Left lung (tissue), 10 donors: ENCODE data around the gene TMEM214. TPM values are rescaled to one million over a fixed set of nuclear protein-coding genes. Genes with fewer than 3 reads are reported as not detected.

ENCODE experiments used
- ATAC-seq: fragments of 200-7000 bp; cut with Tn5 transposase; one replicate; pipeline ENCODE4 v1.9.1; 2020; ENCODE audit warnings: moderate library complexity
- DNase-seq, 4 donors: peaks; one replicate each; pipeline ENCODE4 v3.0.0-alpha.2; 2013 to 2020
- H3K27ac ChIP-seq, 2 donors: fragments of 200-600 bp; sonication (generic) in 1 of 2; one replicate each; pipeline versions ENCODE4 v1.5.0 to v1.8.0; 2020 to 2021
- H3K27me3 ChIP-seq, 2 donors: fragments of 200-600 bp; sonication (generic) in 1 of 2; one replicate each; pipeline versions ENCODE4 v1.5.0 to v1.8.0; 2020 to 2021
- H3K36me3 ChIP-seq, 2 donors: fragments of 200-600 bp; sonication (generic) in 1 of 2; one replicate each; pipeline versions ENCODE4 v1.5.0 to v1.8.0; 2020 to 2021
- H3K4me1 ChIP-seq, 2 donors: fragments of 200-600 bp; one replicate each; pipeline ENCODE4 v1.8.0; 2021
- H3K4me3 ChIP-seq, 2 donors: fragments of 200-600 bp; sonication (generic) in 1 of 2; one replicate each; pipeline versions ENCODE4 v1.5.0 to v1.8.0; 2020 to 2021; ENCODE audit warnings: mild to moderate bottlenecking in 1 of 2
- H3K9me3 ChIP-seq, 2 donors: fragments of 200-600 bp; sonication (generic) in 1 of 2; one replicate each; pipeline versions ENCODE4 v1.5.0 to v1.8.0; 2020 to 2021
- intact Hi-C, 2 donors: fragments of 100-400 bp; cut with DNase I; formaldehyde crosslinking; loops; one replicate each; pipeline versions ENCODE4 v1.11.2 to v1.14.2; 2022
- polyA plus RNA-seq, 6 donors: library from polyadenylated mRNA; unstranded; fragments of 120-200 nt; gene quantifications; one replicate each; pipeline ENCODE4 v1.2.1, GENCODE V29; 2013; ENCODE audit not compliant: insufficient read length in 6 of 6
- total RNA-seq, 2 donors: library from RNA; stranded (reverse); fragmentation: NEBNext Ultra II Directional; extraction: Animal tissue kit (Norgen Biotek cat#: 25700); gene quantifications; one replicate each; pipeline ENCODE4 v1.2.1, GENCODE V29; 2021
- TF ChIP-seq, protein P1 (sequence below), 2 donors: fragments of 200-600 bp; sonication (generic) in 1 of 2; IDR thresholded peaks; one replicate each; pipeline versions ENCODE4 v1.5.0 to v1.8.0; 2021; ENCODE audit warnings: antibody characterized with exemption in 2 of 2
- donor health status: DM: no; HTN: yes; CAD: no.
- donor health status: DM: no; HTN: no; CAD: no.

The TMEM214 gene
- total and polyA plus RNA-seq, 8 donors = 59.8 to 105 (median 73.9) TPM

DNA sequence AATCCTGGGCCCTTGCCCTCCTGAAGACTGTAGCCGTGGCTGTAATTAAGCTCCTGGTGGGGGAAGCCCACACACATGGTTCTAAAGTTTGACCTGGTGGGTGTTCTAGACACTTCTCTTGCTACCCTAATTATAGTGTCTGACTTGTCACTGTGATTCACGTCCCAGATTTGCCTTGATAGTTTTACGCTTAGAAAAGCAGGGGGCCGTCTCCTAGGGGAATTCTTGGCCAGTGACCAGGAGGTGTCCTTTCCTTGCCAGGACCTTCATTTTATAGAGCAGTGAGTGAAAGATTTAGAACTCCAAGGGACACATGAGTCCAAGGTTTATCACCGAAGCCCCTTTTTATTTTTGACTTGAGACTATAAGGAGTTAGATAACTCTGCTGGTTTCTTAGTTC is 9.0 kb downstream of the TMEM214 start:
- Histone ChIP-seq H3K4me3 (no peak overlapping the region), H3K9me3 (no peaks in the 10 kb centered on the region), H3K27ac (no peak overlapping the region), H3K27me3 (no peaks in the 10 kb centered on the region), H3K36me3 (peaks cover 5 to 67% of the 10 kb centered on the region in 2 donors), H3K4me1 (no peaks in the 10 kb centered on the region)
- ATAC-seq (no peak), DNase-seq (no peak)
- intact Hi-C loops = no loop called here
- TF ChIP-seq, protein P1, sequence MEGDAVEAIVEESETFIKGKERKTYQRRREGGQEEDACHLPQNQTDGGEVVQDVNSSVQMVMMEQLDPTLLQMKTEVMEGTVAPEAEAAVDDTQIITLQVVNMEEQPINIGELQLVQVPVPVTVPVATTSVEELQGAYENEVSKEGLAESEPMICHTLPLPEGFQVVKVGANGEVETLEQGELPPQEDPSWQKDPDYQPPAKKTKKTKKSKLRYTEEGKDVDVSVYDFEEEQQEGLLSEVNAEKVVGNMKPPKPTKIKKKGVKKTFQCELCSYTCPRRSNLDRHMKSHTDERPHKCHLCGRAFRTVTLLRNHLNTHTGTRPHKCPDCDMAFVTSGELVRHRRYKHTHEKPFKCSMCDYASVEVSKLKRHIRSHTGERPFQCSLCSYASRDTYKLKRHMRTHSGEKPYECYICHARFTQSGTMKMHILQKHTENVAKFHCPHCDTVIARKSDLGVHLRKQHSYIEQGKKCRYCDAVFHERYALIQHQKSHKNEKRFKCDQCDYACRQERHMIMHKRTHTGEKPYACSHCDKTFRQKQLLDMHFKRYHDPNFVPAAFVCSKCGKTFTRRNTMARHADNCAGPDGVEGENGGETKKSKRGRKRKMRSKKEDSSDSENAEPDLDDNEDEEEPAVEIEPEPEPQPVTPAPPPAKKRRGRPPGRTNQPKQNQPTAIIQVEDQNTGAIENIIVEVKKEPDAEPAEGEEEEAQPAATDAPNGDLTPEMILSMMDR (IDR thresholded peaks at IDR 0.05) = no peak

DNA sequence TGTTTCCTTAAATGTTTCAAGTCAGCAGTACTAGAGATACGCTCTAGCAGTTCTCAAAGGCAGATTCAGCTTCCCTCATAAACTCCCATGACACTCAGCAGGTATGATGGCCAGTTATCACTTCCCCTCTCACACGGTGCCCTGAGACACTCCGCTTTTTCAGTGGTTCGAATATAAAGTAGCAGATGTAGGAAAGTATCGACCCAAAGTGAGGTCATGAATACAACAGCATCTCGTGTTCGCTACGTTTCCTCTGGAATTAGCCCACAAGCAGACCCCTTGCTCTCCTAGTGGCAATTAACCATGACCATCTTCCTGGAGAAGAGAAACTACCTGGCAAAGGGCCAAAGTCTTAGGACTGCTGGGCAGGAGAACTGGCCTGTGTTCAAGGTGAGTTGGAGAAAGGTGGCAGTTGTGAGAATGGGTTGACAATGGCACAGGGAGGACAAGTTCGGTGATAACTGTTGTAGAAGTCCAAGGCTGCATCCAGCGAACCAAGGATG is 9.4 kb downstream of the TMEM214 start:
- peaks cover 5 to 62% of the 10 kb centered on the region in 2 donors for H3K36me3 ChIP-seq
- no peak overlapping the region for H3K27ac ChIP-seq
- intact Hi-C loops = no loop called here
- no peaks in the 10 kb centered on the region for H3K27me3 ChIP-seq
- TF ChIP-seq, protein P1 (IDR thresholded peaks at IDR 0.05) = no peak
- no peaks in the 10 kb centered on the region for H3K4me1 ChIP-seq
- no peak for DNase-seq
- ATAC-seq = no peak
- H3K9me3 ChIP-seq = no peaks in the 10 kb centered on the region
- no peak overlapping the region for H3K4me3 ChIP-seq

DNA sequence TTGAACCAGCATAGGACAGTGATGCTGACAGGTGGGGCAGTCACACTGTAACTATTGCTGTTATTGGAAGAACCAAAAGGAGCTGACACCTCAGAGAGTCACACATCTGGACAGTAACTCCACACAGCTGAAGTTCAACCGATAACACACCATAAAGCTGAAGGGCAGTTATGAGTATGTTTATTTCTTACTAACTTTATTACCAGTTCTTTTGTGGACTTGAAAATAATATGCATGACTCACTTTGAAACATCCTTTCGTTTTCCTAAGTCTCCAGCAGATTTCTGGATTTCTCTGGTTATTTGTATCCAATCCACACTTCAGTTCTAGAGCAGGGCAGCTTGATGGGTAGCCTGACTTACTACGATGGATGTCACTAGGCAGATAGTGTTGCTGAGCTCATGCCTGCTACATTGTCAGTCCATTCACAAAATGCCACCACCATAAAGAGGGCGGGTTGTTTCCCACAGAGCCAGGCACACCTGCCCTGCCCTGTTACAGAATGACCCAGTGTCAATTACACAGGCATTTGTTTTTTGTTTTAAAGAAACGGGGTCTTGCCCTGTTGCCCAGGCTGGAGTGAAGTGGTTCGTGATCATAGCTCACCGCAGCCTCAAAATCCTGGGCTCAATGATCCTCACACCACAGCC is 10.3 kb downstream of the TMEM214 start:
- H3K27me3 ChIP-seq = no peaks in the 10 kb centered on the region
- H3K36me3 ChIP-seq = peaks cover 0 to 53% of the 10 kb centered on the region in 2 donors
- TF ChIP-seq, protein P1 (IDR thresholded peaks at IDR 0.05) = no peak
- H3K4me1 ChIP-seq = no peaks in the 10 kb centered on the region
- no peaks in the 10 kb centered on the region for H3K9me3 ChIP-seq
- intact Hi-C loops = no loop called here
- DNase-seq = no peak
- H3K27ac ChIP-seq = no peak overlapping the region
- H3K4me3 ChIP-seq = no peak overlapping the region
- ATAC-seq = no peak

- H3K4me3 ChIP-seq = peak overlapping the region; percentile 77 to 91
- intact Hi-C loops = no loop called here
- H3K4me1 ChIP-seq = peaks cover 6 to 18% of the 10 kb centered on the region in 2 donors
- no peaks in the 10 kb centered on the region for H3K9me3 ChIP-seq
- DNase-seq (peak in 3 of 4 donors; percentile 44 to 86 (median 52)), ATAC-seq (peak; percentile 35)
- TF ChIP-seq, protein P1 (IDR thresholded peaks at IDR 0.05) = no peak
- H3K36me3 ChIP-seq = peaks cover 0 to 3% of the 10 kb centered on the region in 2 donors
- H3K27me3 ChIP-seq = no peaks in the 10 kb centered on the region
- peak overlapping the region; percentile 83 to 92 for H3K27ac ChIP-seq
These were observed 16.9 kb downstream of the TMEM214 start for GRCh38 chr2:27049422-27050280.
